Measurements from ENCODE around the gene DUSP1.
"Not testable (repeated sequence)": the region's sequence is repeated elsewhere in the genome, so short reads cannot be mapped to it uniquely, and the experiment has no call there.

The DUSP1 gene

GRCh38 chr5:172770675-172771438, at the start of gene DUSP1:
Gene DUSP1 (minus strand): TSS chr5:172771195. CDS start chr5:172770952, 243 bp downstream.
- peak; percentile 96 for DNase-seq

- DNase-seq: no peak
Measured at GRCh38 chr5:172820046-172820767, 49.2 kb upstream of the DUSP1 start.

DNA sequence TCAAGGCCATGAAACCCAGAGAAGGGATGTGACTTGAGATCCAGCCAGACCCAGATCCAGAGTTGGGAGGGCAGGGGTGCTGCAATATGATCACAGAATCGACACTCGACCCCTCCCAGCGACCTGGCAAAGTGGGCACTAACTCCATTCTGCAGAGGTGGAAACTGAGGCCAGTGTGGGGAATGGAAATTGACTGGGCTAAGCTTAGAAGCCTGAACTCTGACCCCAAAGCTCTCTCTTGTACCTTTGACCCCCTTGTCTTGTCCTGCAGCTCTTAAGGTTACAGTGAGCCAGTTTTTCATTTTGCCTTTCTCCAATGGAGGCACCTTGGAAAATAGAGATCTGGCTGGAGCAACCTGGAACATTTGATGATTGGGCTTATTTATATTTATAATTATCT, 48.6 kb upstream of the DUSP1 start:
- DNase-seq: no peak

DNA sequence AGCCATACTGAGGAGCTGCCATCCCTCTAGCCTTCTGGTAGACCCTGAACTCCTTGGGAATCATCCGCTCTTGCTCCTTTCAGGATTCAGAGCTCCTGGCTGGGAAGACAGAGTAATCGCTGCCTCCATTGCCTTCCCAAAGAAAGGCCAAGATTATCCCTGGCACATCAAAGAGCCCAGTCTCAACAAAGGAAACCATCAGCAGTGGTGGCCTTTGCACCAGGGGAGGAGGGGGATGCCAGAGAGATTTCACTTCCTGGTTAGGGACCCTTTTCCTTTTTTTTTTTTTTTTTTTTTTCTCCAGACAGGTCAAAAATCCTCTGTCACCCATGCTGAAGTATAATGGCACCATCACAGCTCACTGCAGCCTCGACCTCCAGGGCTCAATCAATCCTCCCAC, 47.1 kb upstream of the DUSP1 start:
- no peak for DNase-seq

DNA sequence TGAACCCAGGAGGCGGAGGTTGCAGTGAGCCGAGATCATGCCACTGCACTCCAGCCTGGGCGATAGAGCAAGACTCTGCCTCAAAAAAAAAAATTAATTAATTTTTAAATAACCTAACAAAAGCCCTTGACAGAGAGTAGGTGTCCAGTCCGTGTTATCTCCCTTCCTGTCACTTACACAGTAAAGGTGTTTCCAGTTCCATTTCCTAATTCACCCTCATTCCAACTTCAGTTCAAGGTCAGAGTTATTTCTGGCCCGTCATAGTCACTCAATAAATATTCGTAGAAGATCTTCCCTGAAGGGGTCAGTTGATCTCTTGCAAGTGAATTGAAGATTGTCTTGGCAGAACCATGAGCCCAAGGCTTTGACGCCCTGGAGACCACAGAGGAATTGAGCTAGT, 46.7 kb upstream of the DUSP1 start:
- no peak for DNase-seq

GRCh38 chr5:172816925-172817562, 46.0 kb upstream of the DUSP1 start:
- DNase-seq: no peak

GRCh38 chr5:172815631-172816030, 44.6 kb upstream of the DUSP1 start:
- no peak for DNase-seq

DNA sequence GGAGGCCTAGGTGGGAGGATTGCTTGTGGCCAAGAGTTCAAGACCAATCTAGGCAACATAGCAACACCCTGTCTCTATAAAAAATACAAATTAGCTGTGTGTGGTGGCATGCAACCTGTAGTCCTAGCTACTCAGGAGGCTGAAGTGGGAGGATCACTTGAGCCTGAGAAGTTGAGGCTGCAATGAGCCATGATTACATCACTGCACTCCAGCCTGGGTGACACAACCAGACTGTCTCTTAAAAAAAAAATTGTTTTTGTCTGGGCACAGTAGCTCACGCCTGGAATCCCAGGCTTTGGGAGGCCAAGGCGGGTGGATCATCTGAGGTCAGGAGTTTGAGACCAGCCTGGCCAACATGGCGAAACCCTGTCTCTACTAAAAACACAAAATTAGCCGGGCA, 40.0 kb upstream of the DUSP1 start:
- DNase-seq: not testable (repeated sequence)

DNA sequence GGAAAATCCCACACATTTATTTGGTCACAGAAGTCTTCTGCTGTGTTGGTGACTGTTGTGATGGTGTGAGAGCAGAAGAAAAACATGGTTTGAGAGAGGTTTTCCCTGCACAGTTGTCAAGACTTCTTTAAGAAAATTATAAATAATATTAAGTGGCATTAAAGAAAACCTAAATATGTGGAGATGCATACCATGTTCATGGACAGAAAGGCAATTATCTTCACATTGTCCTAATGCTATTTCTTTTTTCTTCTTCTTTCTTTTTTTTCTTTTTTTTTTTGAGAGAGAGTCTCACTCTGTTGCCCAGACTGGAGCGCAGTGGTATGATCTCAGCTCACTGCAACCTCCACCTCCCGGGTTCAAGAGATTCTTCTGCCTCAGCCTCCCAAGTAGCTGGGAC, 38.8 kb upstream of the DUSP1 start:
- no peak for DNase-seq

DNA sequence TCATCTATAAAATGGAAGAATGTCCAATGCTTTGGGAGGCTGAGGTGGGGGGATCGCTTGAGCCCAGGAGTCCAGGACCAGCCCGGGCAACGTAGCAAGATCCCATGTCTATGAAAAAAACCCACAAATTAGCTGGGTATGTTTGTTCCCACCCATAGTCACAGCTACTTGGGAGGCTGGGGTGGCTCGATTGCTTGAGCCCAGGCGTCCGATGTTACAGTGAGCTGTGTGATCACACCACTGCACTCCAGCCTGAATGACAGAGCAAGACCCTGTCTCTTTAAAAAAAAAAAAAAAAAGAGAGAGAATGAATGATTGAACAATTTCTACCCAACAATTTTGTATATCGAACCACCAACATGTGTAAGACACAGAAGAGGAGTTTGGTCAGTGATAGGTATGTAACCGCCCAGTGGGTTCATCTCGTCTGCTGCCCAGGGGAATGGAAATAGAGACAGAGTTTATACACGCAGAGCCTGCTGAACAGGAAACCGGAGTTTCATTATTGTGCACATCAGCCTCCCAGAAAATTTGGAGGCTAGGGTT, 36.8 kb upstream of the DUSP1 start:
- DNase-seq: no peak

DNA sequence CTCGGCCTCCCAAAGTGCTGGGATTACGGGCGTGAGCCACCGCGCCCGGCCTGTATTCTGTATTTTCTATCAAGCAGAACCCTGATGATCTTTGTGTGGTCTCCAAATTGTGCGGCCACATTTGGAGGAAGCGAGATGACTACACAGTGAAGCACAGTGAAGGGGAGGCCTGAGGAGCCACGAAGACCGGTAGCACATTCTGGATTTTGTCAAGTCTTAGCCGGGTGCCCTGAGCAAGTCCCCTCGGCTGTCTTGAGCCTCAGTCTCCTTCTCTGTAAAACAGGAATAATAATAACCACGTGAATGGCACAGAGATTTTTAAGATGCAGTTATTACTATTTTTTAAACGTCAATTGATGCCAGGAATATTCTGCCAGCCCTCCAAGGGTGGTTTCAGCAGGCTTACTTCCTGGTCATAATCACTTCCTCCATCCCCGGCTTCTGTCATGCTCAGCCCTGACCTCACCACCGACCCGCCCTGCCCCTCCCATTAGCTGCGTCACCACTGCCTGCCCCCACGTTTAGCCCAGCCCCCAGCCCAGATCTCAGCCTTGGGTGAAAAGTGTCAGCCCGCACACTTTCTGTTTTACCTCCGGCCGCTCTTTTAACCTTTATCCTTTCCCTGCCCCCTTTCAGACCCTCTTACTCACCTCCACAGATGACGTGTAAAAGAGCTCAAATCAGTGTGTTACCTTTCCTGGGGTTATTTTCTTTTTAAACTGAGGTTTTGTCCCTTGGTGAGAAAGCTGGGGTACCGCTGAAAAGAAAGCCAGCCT, 36.1 kb upstream of the DUSP1 start:
- DNase-seq: peak; percentile 65

- DNase-seq: no peak
Measured at GRCh38 chr5:172805736-172806255, 34.8 kb upstream of the DUSP1 start.

DNA sequence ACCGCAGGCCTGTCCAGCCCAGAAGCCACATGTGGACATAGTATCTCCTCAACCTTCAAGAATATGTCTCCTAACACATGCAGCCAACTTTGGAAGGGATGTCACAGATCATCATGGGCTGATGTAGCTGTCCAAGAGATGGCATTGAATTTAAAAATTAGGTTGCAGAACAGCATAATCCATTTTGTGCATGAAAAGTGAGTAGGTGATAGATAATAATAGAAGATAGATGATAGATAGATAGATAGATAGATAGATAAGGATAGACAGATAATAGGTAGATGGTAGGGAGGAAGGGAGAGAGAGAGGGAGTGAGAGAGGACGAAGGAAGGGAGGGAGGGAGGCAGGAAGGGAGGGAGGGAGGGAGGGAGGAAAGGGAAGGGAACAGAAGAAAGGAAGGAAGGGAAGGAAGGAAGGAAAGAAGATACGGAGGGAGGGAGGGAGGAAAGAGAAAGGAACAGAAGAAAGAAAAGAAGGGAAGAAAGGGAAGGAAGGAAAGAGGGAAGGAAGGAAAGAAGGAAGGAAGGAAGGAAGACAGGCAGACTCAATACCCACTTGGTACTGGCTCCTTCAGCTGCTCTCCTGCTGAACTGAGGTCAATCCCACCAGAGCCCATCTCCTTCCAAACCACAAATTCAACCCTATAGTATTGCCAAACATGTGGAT, 34.2 kb upstream of the DUSP1 start:
- no peak for DNase-seq

GRCh38 chr5:172802567-172803176, 31.7 kb upstream of the DUSP1 start:
- DNase-seq: no peak

DNA sequence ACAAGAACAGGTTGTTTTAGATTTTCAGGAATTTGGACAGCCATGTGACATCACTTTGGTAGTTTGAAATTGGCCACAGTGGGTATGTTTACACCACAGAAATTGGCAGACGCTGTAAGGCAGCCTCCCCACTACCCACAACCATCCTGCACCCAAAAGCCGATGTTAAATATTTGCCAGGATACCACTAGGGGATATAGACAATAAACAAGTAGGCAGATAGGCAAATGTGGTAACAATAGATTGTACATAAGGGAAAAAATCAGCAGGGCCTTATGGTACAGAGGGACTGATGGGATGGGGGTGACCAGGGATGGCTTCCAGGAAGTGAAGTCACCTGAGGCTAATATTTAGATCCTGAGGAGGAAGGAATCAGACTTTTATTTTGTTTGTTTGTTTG, 31.1 kb upstream of the DUSP1 start:
- no peak for DNase-seq

- no peak for DNase-seq
Measured at GRCh38 chr5:172801179-172801671, 30.2 kb upstream of the DUSP1 start.

DNA sequence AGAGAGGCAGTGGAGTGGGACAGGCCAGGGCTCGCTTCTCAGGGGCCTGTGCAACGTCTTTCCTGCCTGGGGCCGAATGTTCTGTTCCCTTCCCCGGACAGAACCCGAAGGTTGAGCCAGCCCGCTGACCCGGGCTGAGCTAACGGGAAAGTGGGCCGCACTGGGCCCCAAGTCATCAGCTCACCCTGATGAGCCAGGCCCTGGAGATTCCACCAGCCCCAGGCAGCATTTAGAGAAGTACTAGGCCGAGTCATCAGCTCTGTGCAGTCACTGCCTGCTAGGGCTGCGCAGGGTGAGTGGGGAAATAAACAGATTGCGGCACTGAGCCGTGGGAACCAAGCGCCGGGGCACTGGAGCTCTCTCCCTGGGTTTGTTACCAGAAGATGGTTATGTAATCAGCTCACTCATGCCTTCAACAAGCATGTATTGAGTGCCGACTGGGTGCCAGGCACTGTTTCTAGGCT, 29.1 kb upstream of the DUSP1 start:
- DNase-seq: no peak

GRCh38 chr5:172799416-172799815, 28.4 kb upstream of the DUSP1 start:
- DNase-seq: no peak

DNA sequence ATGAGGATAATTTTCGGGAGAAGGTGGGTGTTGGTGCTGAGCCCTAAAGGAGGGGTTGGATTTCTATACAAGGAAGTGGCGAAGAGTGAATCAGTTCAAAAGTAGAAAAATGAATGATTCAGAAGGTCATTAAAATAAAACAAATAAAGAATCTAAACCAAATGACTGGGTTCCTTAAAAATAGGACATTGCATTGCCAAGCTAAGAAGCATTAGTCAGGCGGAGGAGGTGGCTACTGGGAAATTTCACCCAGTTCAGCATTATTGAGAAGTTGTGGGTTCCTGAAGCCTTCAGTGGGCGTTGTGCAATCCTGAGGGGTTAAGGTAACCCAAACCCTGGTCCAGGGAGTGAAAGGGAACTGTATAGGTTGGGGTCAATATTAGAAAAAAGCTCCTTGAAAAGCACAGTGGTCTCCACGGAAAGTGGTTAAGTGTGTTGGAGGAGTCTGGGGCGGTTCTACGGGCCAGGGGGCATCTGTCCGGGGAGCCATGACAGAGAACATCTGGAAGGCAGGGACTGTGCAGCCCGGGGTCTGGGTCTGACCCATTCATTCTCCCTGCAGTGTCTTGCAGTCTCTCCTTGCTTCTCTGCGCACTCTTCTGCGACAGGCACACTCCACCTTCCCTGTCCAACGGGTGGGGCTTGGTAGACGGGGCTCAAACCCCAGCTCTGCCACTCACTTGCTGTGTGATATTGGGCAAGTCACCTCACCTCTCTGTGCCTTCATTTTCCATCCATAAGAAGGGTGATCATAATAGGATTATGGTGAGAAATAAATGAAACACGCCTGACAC, 27.6 kb upstream of the DUSP1 start:
- DNase-seq: no peak

- DNase-seq: no peak
Measured at GRCh38 chr5:172797771-172798191, 26.8 kb upstream of the DUSP1 start.

Measured in activated CD4-positive, alpha-beta T cell treated with anti-CD3 and anti-CD28 coated beads for 1 hour (primary cell).